NB4 (cell line): ENCODE data around the gene RGS3.

Experiments
- CTCF ChIP-seq: IDR thresholded peaks from one replicate; pipeline ENCODE4 v1.5.1; 2012; ENCODE audit warnings: low read depth, low read length
- POLR2A ChIP-seq: IDR thresholded peaks from 2 replicates; pipeline ENCODE4 v1.6.1; 2011; ENCODE audit warnings: mild to moderate bottlenecking; ENCODE audit not compliant: insufficient read length; ENCODE audit errors: extremely low read depth
- TF ChIP-seq, protein P1 (sequence below): IDR thresholded peaks from 2 replicates; pipeline ENCODE4 v1.6.1; 2011; ENCODE audit warnings: low read depth, low read length

- TF ChIP-seq CTCF (no peak), POLR2A (no peak)
- TF ChIP-seq, protein P1, sequence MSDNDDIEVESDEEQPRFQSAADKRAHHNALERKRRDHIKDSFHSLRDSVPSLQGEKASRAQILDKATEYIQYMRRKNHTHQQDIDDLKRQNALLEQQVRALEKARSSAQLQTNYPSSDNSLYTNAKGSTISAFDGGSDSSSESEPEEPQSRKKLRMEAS, result no peak
These were observed 168.5 kb downstream of the RGS3 start for GRCh38 chr9:113631871-113632665.
